WTC11 (cell line): ENCODE data around the gene LCN15. TPM values are rescaled to one million over a fixed set of nuclear protein-coding genes. Genes with fewer than 3 reads are reported as not detected.
"Not testable (repeated sequence)": the region's sequence is repeated elsewhere in the genome, so short reads cannot be mapped to it uniquely, and the experiment has no call there.

ENCODE experiments used
- ATAC-seq: fragments of 200-7000 bp; cut with Tn5 transposase; 2 replicates; pipeline ENCODE4 v1.10.0; 2021; ENCODE audit warnings: mild to moderate bottlenecking, moderate library complexity
- CTCF ChIA-PET: fragments of 300-600 bp; sonication (Branson Sonifier 250); formaldehyde crosslinking; loops from one replicate; lab custom pipeline; 2021; ENCODE audit warnings: antibody characterized with exemption; lab: Charles Lee
- POLR2A ChIA-PET: fragments of 350-600 bp; sonication (Branson Sonifier 250); formaldehyde crosslinking; loops from one replicate; lab custom pipeline; 2021; ENCODE audit warnings: antibody characterized with exemption; lab: Charles Lee
- DNase-seq: peaks from one replicate; pipeline ENCODE4 v3.0.0; 2021; ENCODE audit warnings: low spot score
- H3K27ac Mint-ChIP-seq: 2 replicates; pipeline ENCODE4 v1.8.0; 2021; ENCODE audit warnings: mixed read lengths
- H3K27me3 Mint-ChIP-seq: 2 replicates; pipeline ENCODE4 v1.8.0; 2021; ENCODE audit warnings: low read depth, mild to moderate bottlenecking, moderate library complexity, mixed read lengths
- H3K36me3 Mint-ChIP-seq: 2 replicates; pipeline ENCODE4 v1.8.0; 2021; ENCODE audit warnings: mixed read lengths
- H3K4me1 Mint-ChIP-seq: 2 replicates; pipeline ENCODE4 v1.8.0; 2022; ENCODE audit warnings: mixed read lengths
- H3K4me3 Mint-ChIP-seq: 2 replicates; pipeline ENCODE4 v1.8.0; 2021; ENCODE audit warnings: mild to moderate bottlenecking, moderate library complexity, mixed read lengths
- H3K9me3 Mint-ChIP-seq: 2 replicates; pipeline ENCODE4 v1.8.0; 2021; ENCODE audit warnings: mixed read lengths
- ARID4B ChIP-seq: sonication (generic); formaldehyde crosslinking; IDR thresholded peaks from 2 replicates; pipeline ENCODE4 v1.8.0; 2023; ENCODE audit warnings: missing genetic modification reagents, mild to moderate bottlenecking, borderline replicate concordance
- ATF2 ChIP-seq: sonication (generic); formaldehyde crosslinking; IDR thresholded peaks from 2 replicates; pipeline ENCODE4 v1.8.1; 2022; ENCODE audit warnings: low read depth, missing genetic modification reagents, borderline replicate concordance
- FOXK1 ChIP-seq: sonication (generic); formaldehyde crosslinking; IDR thresholded peaks from 2 replicates; pipeline ENCODE4 v1.8.0; 2022; ENCODE audit warnings: mild to moderate bottlenecking, moderate library complexity, missing genetic modification reagents
- GABPB1 ChIP-seq: sonication (generic); formaldehyde crosslinking; IDR thresholded peaks from 2 replicates; pipeline ENCODE4 v1.8.1; 2023; ENCODE audit warnings: mild to moderate bottlenecking, missing genetic modification reagents
- GRHL2 ChIP-seq: fragments of 250-450 bp; sonication (Bioruptor Pico); IDR thresholded peaks from 2 replicates; pipeline ENCODE4 v1.8.0; 2022; ENCODE audit warnings: mild to moderate bottlenecking, moderate library complexity; ENCODE audit not compliant: insufficient replicate concordance, severe bottlenecking
- MLX ChIP-seq: sonication (generic); formaldehyde crosslinking; IDR thresholded peaks from 2 replicates; pipeline ENCODE4 v1.8.1; 2023; ENCODE audit warnings: mild to moderate bottlenecking, missing genetic modification reagents, moderate library complexity
- MYBL2 ChIP-seq: sonication (generic); formaldehyde crosslinking; IDR thresholded peaks from 2 replicates; pipeline ENCODE4 v1.8.1; 2023; ENCODE audit warnings: mild to moderate bottlenecking, moderate library complexity, missing genetic modification reagents
- RELA ChIP-seq: sonication (generic); formaldehyde crosslinking; IDR thresholded peaks from 2 replicates; pipeline ENCODE4 v1.8.1; 2022; ENCODE audit warnings: missing genetic modification reagents, mild to moderate bottlenecking, borderline replicate concordance
- ZNF138 ChIP-seq: sonication (generic); formaldehyde crosslinking; conservative IDR thresholded peaks from 2 replicates; pipeline ENCODE4 v1.8.1; 2022; ENCODE audit warnings: mild to moderate bottlenecking, moderate library complexity, missing genetic modification reagents
- ZSCAN18 ChIP-seq: fragments of 250-450 bp; sonication (Bioruptor Pico); IDR thresholded peaks from 2 replicates; pipeline ENCODE4 v2.1.2; 2022; ENCODE audit warnings: mild to moderate bottlenecking, moderate library complexity
- total RNA-seq: library from RNA; stranded (reverse); gene quantifications from 3 replicates; pipeline ENCODE4 v1.2.3, GENCODE V29; 2021

The LCN15 gene
- total RNA-seq, 1 experiment from 2014 or later, result 0.52 TPM

DNA sequence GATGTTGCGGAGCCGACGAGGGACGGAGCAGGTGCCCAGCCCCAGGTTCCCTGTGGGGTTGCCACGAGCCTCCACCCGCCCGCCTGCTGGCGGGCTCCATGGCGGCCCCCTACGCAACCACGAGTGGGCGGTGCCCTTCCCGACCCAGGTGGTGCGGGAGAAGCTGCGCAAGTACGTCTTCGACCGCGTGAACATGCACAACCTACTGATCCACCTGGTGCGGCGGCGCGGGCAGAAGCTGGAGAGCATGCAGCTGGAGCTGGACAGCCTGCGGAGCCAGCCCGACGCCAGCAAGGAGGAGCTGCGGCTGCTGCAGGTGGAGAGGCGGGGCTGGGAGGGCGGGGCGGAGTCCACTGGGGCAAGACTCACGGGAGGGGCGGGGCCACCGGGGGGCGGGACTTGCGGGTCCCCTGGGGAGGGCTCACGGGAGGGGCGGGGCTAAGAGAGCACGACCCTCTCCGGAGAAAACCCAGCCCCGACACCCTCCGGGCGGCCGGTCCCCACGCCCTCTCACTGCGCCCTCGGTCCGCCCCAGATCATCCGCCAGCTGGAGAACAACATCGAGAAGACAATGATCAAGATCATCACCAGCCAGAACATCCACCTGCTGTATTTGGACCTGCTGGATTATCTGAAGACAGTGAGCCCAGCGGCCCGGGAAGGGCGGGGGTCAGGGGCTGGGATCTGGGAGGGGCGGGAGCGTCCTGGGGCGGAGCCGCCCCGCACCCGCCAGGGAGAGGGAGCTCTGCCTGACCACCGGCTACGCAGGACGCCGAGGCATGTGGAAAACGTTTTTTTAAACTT is 35.7 kb upstream of the LCN15 start (continued):
- no peak; the same call in none of the 2 replicates for TF ChIP-seq ARID4B (CRISPR knock-in tag)
- no peak for TF ChIP-seq MLX
- no peak for TF ChIP-seq ZNF138 (CRISPR knock-in tag)
- no peak for TF ChIP-seq GRHL2 (CRISPR knock-in tag)
- TF ChIP-seq ZSCAN18 (CRISPR knock-in tag), result no peak
- no peak for TF ChIP-seq FOXK1 (CRISPR knock-in tag)
- no peak for TF ChIP-seq GABPB1 (CRISPR knock-in tag)

GRCh38 chr9:136799079-136799853 is 34.9 kb upstream of the LCN15 start:
- ChIA-PET POLR2A (no interaction called here), CTCF (interaction anchor here (0.6 to 3.6 kb wide), 17 partner anchors 8 to 659 kb away, joined by 3 to 28 read pairs (median 8); partner anchors contain the start of genes AJM1, RABL6 and TMEM141)
- Mint-ChIP-seq H3K4me1 (peaks cover 17% of the 10 kb centered on the region), H3K27ac (no peak overlapping the region), H3K4me3 (peak overlapping the region; percentile 90), H3K36me3 (no peaks in the 10 kb centered on the region), H3K27me3 (peaks cover 57% of the 10 kb centered on the region), H3K9me3 (no peaks in the 10 kb centered on the region)
- peak; percentile 4 for ATAC-seq
- TF ChIP-seq ATF2 (CRISPR knock-in tag), result no peak
- TF ChIP-seq GABPB1 (CRISPR knock-in tag), result peak; percentile 18; the same call in 1 of the 2 replicates
- DNase-seq, result peak; percentile 39

DNA sequence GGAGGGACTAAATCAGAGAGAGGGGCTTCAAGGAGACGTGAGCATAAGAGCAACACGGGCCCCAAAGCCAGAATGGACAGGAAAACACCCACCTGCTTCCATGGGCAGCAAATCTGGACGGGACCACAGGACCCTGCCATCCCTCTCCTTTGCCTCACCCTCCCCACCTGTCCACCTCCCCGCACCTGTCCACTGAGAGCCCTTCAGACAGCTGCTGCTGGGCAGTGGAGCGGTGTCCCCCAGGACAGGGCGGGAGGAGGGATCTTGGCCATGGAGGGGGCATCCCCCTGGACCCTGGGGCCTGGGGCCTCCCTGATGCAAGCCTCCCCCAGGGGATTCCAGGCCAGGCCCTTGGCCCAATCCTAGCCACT is 34.4 kb upstream of the LCN15 start:
- Mint-ChIP-seq H3K4me3 (no peak overlapping the region), H3K27ac (no peak overlapping the region), H3K4me1 (peaks cover 17% of the 10 kb centered on the region), H3K9me3 (no peaks in the 10 kb centered on the region), H3K27me3 (peaks cover 51% of the 10 kb centered on the region), H3K36me3 (no peaks in the 10 kb centered on the region)
- ATAC-seq (no peak), DNase-seq (no peak)
- TF ChIP-seq GABPB1 (CRISPR knock-in tag) (no peak), RELA (CRISPR knock-in tag) (no peak), MYBL2 (CRISPR knock-in tag) (no peak), MLX (no peak)
- ChIA-PET CTCF (interaction anchor here (1.5 to 2.8 kb wide), 3 partner anchors 10 to 44 kb away, joined by 7 to 13 read pairs (median 10); partner anchors contain the start of genes AJM1 and RABL6), POLR2A (no interaction called here)

DNA sequence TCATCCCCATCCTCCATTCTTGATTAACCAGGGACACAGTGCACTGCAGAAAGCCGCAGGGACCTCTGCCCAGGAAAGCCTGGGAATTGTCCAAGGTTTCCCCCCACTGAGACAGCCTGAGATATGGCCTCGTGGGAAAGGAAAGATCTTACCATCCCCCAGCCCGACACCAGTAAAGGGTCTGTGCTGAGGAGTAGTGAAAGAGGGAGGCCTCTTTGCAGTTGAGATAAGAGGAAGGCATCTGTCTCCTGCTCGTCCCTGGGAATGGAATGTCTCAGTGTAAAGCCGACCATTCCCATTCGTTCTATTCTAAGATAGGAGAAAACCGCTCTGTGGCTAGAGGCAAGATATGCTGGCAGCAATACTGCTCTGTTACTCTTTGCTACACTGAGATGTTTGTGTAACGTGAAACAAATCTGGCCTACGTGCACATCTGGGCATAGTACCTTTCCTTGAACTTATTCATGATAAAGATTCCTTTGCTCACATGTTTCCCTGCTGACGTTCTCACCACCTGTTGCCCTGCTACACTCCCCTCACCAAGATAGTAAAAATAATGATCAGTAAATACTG is 32.5 kb upstream of the LCN15 start:
- POLR2A ChIA-PET, H3K9me3 Mint-ChIP-seq, ATAC-seq, H3K4me3 Mint-ChIP-seq, DNase-seq, H3K36me3 Mint-ChIP-seq: not testable (repeated sequence)
- CTCF ChIA-PET, result interaction anchor here (1.0 kb wide), 1 partner anchor 232 kb away, joined by 8 read pairs; the partner anchor contains the start of gene ABCA2
- peaks cover 39% of the 10 kb centered on the region for H3K27me3 Mint-ChIP-seq
- peak overlapping the region; percentile 29 for H3K27ac Mint-ChIP-seq
- peaks cover 27% of the 10 kb centered on the region for H3K4me1 Mint-ChIP-seq
